SU-DHL-6 (cell line): ENCODE measurements around the gene ATL1.

ENCODE experiments used
- H2AFZ ChIP-seq: fragments of 200-600 bp; sonication (generic); 2 replicates; pipeline ENCODE4 v1.6.1; 2014; ENCODE audit warnings: low read depth, mild to moderate bottlenecking, moderate library complexity, mixed read lengths, antibody characterized with exemption, low read length; ENCODE audit not compliant: severe bottlenecking
- H3F3A ChIP-seq: fragments of 200-600 bp; shearing (Covaris generic); 2 replicates; pipeline ENCODE4 v1.6.0; 2016; ENCODE audit warnings: antibody characterized with exemption, mild to moderate bottlenecking; ENCODE audit not compliant: insufficient read depth
- H3K27ac ChIP-seq: fragments of 200-600 bp; sonication (generic); 2 replicates; pipeline ENCODE4 v1.5.1; 2016; ENCODE audit warnings: low read depth, mild to moderate bottlenecking, low read length, moderate library complexity, mixed read lengths
- H3K27me3 ChIP-seq: fragments of 200-600 bp; sonication (generic), shearing (Covaris generic); 2 replicates; pipeline ENCODE4 v1.6.0; 2014; ENCODE audit warnings: mild to moderate bottlenecking, low read length
- H3K36me3 ChIP-seq: fragments of 200-600 bp; sonication (generic); 2 replicates; pipeline ENCODE4 v1.6.1; 2014; ENCODE audit warnings: mild to moderate bottlenecking, low read length, mixed read lengths
- H3K4me2 ChIP-seq: fragments of 300-600, 200-600 bp; shearing (Covaris generic), sonication (generic); 2 replicates; pipeline ENCODE4 v1.6.0; 2014; ENCODE audit warnings: low read length, low read depth, mild to moderate bottlenecking; ENCODE audit not compliant: poor library complexity, severe bottlenecking
- H3K4me3 ChIP-seq: fragments of 200-600 bp; sonication (generic); 2 replicates; pipeline ENCODE4 v1.5.1; 2014; ENCODE audit warnings: antibody characterized with exemption, low read length, mild to moderate bottlenecking, mixed read lengths; ENCODE audit not compliant: insufficient read depth, poor library complexity, severe bottlenecking
- H3K79me2 ChIP-seq: fragments of 200-600 bp; sonication (generic); 2 replicates; pipeline ENCODE4 v1.6.1; 2014; ENCODE audit warnings: mild to moderate bottlenecking, low read length, moderate library complexity; ENCODE audit not compliant: insufficient read depth
- H3K9ac ChIP-seq: fragments of 200-600 bp; sonication (generic); 2 replicates; pipeline ENCODE4 v1.7.0; 2014; ENCODE audit warnings: mild to moderate bottlenecking, low read length
- H3K9me2 ChIP-seq: fragments of 200-600 bp; sonication (generic); replicated peaks from 2 replicates; pipeline ENCODE4 v1.6.1; 2014; ENCODE audit warnings: low read length; ENCODE audit not compliant: insufficient read depth
- H3K9me3 ChIP-seq: fragments of 200-600 bp; sonication (generic); 2 replicates; pipeline ENCODE4 v1.6.1; 2014; ENCODE audit warnings: low read length, mixed read lengths; ENCODE audit not compliant: insufficient read depth
- H4K20me1 ChIP-seq: fragments of 200-600 bp; sonication (generic); 2 replicates; pipeline ENCODE4 v1.6.1; 2014; ENCODE audit warnings: low read depth, mild to moderate bottlenecking, antibody characterized with exemption, low read length, moderate library complexity, mixed read lengths
- EZH2phosphoT487 ChIP-seq: fragments of 200-600 bp; sonication (generic), shearing (Covaris generic); conservative IDR thresholded peaks from 2 replicates; pipeline ENCODE4 v1.6.1; 2018; ENCODE audit warnings: mild to moderate bottlenecking, antibody characterized with exemption, low read length, moderate library complexity, mixed read lengths
- TF ChIP-seq, protein P1 (sequence below): fragments of 200-600 bp; sonication (generic); IDR thresholded peaks from one replicate; pipeline ENCODE4 v1.5.1; 2017; ENCODE audit warnings: antibody characterized with exemption, mild to moderate bottlenecking, low read length, moderate library complexity; ENCODE audit not compliant: insufficient read depth, poor library complexity, severe bottlenecking

ATL1 gene

DNA sequence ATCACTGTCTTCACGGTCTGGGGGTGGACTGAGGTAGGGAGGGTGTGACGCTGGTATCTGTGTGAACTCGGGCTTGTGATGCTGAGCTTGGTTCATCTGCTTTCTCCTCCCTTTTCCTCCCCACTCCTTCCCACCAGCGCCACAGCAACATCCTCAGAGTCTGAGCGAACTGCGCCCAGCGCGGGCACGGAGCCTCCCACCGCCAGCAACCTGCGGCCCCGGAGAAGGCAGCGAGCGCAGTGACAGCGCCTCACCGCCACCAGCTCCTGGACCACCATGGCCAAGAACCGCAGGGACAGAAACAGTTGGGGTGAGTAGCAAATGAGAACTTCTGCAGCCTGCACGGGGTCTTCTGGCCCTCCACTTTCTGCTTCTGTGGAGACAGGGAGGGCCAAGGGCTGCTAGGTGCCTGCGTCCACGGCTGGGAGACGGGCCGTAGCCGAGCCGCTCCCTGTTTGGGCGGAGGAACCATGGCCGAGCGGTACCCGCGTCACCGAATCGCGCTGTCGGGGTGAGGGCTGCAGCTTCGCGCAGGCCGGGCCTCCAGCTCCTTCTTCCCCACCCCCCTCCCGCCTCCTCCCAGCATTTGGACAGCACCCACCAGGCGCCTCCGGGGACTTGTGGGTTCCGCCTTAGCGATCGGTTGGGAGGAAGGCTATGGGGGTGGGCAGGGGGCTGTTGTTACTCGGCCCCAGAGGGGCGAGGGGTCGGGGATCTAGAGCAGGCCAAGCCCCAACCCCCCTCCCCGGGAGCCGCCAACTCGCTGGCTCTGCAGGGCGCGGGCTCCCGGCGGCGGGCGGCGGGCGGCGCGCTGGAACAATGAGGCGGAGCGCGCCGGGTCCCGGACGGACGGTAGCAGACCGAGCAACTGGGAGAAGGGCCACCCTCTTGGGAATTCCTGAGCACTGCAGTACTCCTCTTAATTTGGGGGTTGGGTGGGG lies at the start of gene ATL1:
TSS of gene ATL1 (plus strand) at position 156 of the 941 bp plus-strand sequence. CDS start at position 277, 121 bp downstream.
- H3K9ac ChIP-seq, result peak within 1 kb of the TSS; percentile 25
- peak within 1 kb of the TSS; percentile 43 for H3K4me3 ChIP-seq
- peak within 1 kb of the TSS; percentile 58 for H2AFZ ChIP-seq
- no peaks in the 10 kb centered on the region for H3K79me2 ChIP-seq
- no peaks in the 10 kb centered on the region for H3K9me3 ChIP-seq
- H3K9me2 ChIP-seq, result no peaks in the 10 kb centered on the region
- TF ChIP-seq EZH2phosphoT487, result no peak
- TF ChIP-seq, protein P1, sequence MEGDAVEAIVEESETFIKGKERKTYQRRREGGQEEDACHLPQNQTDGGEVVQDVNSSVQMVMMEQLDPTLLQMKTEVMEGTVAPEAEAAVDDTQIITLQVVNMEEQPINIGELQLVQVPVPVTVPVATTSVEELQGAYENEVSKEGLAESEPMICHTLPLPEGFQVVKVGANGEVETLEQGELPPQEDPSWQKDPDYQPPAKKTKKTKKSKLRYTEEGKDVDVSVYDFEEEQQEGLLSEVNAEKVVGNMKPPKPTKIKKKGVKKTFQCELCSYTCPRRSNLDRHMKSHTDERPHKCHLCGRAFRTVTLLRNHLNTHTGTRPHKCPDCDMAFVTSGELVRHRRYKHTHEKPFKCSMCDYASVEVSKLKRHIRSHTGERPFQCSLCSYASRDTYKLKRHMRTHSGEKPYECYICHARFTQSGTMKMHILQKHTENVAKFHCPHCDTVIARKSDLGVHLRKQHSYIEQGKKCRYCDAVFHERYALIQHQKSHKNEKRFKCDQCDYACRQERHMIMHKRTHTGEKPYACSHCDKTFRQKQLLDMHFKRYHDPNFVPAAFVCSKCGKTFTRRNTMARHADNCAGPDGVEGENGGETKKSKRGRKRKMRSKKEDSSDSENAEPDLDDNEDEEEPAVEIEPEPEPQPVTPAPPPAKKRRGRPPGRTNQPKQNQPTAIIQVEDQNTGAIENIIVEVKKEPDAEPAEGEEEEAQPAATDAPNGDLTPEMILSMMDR, result no peak
- 0 out of 2 replicates have a peak, but pooled peaks cover 4% of the 10 kb centered on the region for H3K27me3 ChIP-seq
- no peak within 1 kb of the TSS for H3K27ac ChIP-seq
- peak within 1 kb of the TSS; percentile 50 for H3K4me2 ChIP-seq
- no peaks in the 10 kb centered on the region for H3K36me3 ChIP-seq
- H3F3A ChIP-seq, result no peaks in the 10 kb centered on the region
- H4K20me1 ChIP-seq, result no peaks in the 10 kb centered on the region

DNA sequence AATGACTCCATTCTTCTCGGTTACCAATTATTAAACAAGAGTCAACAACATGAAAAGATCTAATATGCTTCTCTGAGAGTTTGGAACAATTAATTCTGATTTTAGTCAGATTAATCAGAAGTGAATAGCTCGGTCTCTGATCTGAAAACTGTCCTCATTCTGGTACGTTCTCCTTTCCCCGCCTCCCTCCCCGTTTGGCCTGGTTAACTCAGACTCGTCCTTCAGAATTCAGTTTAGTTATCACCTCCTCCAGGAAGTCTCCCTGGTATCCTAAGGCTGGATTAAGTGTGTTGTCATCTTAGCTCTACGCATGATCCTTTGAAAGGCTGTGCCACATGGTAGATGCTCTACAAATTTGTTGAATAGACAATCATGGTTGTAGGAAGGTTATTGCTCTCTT lies 49.8 kb upstream of the ATL1 start:
- Histone ChIP-seq H3K9me3 (no peaks in the 10 kb centered on the region), H3K79me2 (peaks cover 43% of the 10 kb centered on the region), H3K36me3 (0 out of 2 replicates have a peak, but pooled peaks cover 2% of the 10 kb centered on the region), H2AFZ (no peak overlapping the region), H3K4me2 (no peak overlapping the region), H3K27me3 (no peaks in the 10 kb centered on the region), H3K4me3 (no peak overlapping the region), H3K9me2 (no peaks in the 10 kb centered on the region), H4K20me1 (peaks cover 3% of the 10 kb centered on the region; the same call in 1 of the 2 replicates), H3F3A (no peaks in the 10 kb centered on the region; the same call in 1 of the 2 replicates), H3K9ac (no peak overlapping the region), H3K27ac (no peak overlapping the region)
- TF ChIP-seq, protein P1, result no peak
- no peak for TF ChIP-seq EZH2phosphoT487

DNA sequence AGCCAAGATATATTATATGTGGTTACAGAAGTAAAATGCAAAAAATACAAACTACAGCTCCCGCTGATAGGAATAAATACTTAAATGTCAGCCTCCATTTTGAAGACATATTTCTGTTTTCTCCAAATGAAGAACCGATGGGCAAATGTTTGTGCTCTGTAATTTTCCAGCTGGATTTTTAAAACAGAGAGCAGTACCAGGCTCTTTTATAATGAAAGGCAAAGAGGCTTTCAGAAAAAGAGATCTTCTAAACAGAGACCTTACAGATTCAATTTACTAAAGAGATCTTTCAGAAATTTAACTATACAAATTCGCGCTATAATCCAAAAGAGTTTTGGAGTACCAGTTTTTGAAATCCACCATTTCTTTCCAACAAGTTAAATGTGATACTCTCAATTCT lies 47.5 kb upstream of the ATL1 start:
- H3K9me2 ChIP-seq, result no peaks in the 10 kb centered on the region
- no peak overlapping the region for H3K9ac ChIP-seq
- no peaks in the 10 kb centered on the region; the same call in none of the 2 replicates for H3F3A ChIP-seq
- H3K4me3 ChIP-seq, result no peak overlapping the region
- H2AFZ ChIP-seq, result no peak overlapping the region
- H3K36me3 ChIP-seq, result 0 out of 2 replicates have a peak, but pooled peaks cover 2% of the 10 kb centered on the region
- no peaks in the 10 kb centered on the region for H3K9me3 ChIP-seq
- H3K27ac ChIP-seq, result no peak overlapping the region
- H3K4me2 ChIP-seq, result no peak overlapping the region
- H3K79me2 ChIP-seq, result peaks cover 53% of the 10 kb centered on the region
- no peaks in the 10 kb centered on the region for H3K27me3 ChIP-seq
- no peaks in the 10 kb centered on the region; the same call in 1 of the 2 replicates for H4K20me1 ChIP-seq
- no peak for TF ChIP-seq EZH2phosphoT487
- TF ChIP-seq, protein P1, result no peak
